HPDE6-E6E7 (cell line): Measurements from ENCODE around the gene SPATA4.
"Not testable (repeated sequence)": the region's sequence is repeated elsewhere in the genome, so short reads cannot be mapped to it uniquely, and the experiment has no call there.

Experiments used
- DNase-seq: peaks from one replicate; pipeline ENCODE4 v3.0.0; 2011; ENCODE audit warnings: missing footprints; ENCODE audit errors: extremely low spot score

The SPATA4 gene

DNA sequence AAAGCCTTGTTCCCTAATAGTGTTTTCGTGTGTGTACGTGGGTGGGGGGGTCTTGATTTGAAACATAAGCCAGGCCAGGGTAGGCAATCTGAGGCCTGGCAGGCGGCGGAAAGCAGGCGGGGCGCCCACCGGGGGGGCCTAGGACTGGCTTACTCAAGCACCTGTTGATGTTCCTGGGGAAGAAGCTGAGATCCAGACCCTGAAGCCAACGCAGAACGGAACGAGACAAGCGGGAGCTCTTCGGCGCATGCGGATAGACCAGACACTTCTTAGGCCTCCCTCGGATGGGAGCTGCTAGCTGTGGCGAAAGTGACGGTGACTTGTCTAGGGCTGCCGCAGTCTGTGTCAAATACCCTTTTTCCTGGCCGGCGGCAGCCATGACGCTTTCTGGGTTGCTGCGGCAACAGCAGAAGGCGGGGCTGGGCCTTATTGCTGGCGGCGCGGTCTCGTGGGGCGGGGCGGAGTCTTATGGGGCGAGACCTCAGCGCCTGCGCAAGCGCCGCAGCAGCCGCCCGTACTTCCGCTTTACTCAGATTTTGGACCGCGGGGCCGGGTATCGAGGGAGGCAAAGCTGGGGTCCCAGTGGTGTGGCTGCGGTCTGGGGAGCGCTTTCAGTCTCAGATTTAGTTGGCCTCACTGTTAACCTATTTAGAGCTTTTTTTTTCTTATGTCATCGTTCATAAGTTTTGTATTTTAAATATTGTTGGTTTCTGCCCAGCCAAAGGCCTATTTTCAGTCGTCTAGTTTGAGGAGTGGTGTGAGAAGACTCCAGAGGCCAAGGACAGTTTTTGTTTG, at the start of gene SPATA4:
TSS of gene SPATA4 (minus strand) at position 402 of the 795 bp plus-strand sequence. CDS start at position 379, 23 bp downstream.
- peak; percentile 87 for DNase-seq

DNA sequence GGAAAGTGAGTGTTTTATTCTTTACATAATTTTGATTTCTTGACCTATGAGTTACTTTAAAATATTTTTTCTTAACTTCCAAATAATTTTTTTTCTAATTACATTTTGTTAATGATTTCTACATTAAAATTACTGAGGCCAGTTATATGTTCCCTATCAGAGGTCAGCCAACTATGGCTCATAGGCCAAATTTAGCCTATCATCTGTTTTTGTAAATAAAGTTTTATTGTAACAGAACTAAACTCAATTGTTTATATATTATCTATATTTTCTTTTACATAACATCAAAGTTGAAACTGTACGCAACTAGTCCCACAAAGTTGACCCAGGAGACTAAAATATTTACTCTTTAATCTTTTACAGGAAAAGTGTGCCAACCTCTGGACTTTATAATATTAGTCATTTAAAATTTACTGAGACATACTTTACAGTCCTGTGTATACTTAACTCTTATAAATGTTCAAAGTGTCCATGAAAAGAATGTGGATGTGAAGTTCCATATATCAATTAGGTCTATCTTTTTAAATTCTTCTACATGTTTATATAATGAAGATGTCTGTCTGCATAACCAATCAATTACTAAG, 47.5 kb upstream of the SPATA4 start:
- DNase-seq, result no peak

DNA sequence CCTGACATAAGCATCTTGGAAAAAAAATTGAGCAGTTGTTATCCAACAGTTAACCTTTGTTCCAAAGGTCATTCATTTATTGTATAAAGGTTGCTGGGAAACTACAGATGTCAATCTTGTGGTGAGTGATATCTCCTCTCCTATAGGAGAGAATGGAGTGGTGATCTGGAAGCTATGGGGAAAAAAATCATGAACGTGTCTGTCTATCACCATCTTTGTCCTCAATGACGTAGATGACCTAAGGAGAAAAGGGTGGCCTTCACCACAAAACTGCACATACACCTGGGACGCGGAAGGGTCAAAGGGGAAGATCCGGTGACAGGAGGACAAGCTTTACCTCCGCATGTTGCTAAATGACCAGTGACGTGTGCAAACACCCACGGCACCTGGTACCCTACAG, 46.3 kb upstream of the SPATA4 start:
- DNase-seq, result no peak

DNA sequence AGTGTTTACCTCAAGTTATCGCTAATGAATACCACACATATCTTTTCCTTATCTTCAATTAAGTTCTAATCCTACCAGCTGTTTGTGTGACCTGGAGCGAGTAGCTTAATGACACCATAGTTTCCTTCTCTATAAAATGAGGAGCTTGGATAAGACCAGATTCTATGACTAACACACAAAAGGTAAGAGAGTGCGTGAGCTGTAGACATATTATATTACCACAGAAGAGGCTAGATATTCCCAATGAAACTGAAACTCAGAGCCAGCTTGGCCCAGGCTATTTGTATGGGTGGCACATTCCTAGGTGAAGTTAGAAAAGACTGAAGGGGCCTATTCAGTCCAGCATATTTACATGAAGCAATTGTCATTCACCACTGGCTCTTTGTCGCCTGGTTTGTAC, 43.4 kb upstream of the SPATA4 start:
- no peak for DNase-seq

DNA sequence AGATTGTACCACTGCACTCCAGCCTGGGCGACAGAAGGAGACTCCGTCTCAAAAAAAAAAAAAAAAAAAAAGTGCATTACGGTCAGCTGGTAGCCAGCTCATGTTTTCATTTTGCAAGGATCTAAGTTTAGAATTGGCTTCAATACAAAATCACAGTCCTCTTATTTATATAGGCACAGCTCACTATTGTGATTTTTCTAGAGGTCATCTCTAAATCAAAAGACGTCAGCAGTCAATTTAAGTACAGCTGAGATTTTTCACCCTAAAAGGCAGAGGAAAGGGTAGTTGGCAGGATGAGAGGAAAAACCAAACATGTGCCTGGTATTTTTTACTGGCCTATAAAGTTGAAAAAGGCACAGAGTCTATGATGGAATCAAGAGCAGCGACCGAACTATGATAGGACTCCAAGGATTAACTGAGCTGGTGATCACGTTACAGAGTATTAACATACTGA, 42.8 kb upstream of the SPATA4 start:
- DNase-seq, result no peak

DNA sequence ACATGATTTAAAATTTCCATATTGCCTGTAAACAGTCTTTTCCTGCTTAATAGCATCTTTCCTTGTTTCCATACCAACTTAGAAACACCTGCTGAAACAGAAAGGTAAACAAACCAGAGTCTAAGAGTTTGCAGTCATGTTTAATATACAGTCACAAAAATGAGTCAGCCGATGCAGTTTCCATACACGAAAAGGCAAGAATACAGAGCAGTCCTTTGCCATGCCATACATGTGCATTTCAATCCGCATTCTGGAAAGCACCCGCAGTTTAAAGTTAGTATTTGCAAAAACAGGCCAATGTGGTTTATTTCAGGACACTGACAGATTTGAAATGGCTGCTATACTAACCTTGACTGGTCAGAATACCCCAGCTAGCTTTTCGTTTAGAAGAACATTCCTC, 41.6 kb upstream of the SPATA4 start:
- no peak for DNase-seq

DNA sequence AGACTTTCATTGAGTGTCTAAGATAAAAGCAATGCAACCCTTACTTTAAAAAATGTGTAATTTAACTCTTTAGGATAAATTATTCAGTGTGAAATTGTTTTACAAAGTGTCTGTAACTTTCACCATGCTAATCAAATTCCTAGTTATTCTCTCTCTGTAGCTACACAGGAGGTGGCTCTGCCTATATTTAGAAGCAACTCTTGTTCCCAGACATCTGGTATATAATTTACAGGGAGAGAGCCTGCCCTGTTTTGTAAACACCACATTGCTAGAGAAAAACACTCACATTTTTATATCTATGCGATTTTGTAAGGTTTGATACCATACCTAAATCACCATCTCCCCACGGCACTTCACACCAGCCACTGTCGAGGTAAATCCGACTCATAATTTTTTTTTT, 35.5 kb upstream of the SPATA4 start:
- DNase-seq, result no peak

DNA sequence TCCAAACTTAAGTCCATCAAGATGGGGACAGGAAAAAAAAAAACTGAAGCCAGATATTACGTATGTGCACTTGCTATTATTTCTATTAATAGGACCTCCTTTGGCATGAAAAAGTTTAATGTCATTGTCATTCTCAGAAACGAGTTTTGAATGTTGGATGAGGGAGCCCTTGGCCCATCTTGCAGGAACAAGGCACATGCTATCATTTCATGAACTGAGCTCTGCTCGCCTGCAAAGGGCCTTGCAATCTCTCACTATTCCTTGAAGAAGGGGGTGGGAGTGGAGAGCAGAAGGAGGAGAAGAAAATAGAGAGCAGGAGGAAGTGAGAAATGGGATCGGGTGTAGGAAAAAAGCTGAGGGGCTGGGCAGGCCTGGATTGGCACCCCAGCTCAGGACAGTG, 34.3 kb upstream of the SPATA4 start:
- no peak for DNase-seq

DNA sequence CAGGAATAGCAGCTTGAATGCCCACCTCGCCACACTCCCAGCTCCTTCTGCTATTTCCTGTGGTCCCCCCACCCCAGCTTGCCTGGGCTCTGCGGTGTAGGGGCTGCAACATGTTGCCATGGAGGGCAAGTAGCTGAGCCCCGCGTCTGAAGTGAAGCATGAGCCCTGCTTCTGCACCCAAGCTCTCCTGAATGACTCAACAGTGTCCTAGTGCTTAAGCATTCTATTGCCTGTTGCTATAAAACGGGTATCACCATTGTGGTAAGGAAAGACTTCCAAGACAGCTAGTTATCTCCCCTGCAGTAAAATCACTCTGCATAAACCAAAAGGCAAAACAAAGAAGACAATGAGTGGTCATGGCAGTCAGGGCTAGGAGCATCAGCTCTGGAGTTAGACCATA, 31.4 kb upstream of the SPATA4 start:
- DNase-seq, result no peak

DNA sequence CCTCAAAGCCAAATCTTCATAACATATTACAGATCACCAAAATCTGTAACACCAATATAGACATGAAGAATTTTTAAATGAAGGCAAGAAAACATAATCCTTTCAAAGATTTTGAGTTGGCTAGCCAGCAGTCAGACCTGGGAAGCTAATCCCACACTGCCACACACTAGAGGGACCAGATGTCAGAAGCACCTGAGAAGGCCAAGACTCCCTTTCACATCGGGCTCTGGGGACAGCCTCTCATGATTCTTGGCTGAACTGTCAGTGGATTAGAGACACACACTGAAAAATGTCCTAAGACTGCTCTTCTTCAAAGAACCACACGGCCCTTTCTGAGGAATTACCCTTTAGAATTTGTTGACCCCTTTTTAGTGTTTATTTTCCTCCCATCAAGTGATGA, 28.2 kb upstream of the SPATA4 start:
- DNase-seq, result no peak

DNA sequence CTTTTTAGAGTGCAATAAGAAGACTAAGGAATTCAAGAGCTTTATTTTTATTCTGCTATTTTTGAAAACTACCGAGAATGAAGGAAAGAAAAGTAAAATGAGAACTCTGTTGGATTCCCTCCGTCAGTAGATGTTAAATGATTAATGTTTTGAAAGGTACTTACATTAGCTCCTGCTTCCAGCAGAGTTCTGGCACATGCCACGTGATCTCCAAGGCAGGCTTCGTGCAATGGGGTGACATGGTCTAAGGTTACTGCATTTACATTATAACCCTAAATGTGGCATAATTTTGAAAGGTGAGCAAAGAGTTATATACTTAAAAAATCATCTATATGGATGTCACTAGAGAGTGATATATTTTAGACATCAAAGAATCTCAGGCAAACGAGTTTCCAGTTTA, 26.8 kb upstream of the SPATA4 start:
- no peak for DNase-seq

DNA sequence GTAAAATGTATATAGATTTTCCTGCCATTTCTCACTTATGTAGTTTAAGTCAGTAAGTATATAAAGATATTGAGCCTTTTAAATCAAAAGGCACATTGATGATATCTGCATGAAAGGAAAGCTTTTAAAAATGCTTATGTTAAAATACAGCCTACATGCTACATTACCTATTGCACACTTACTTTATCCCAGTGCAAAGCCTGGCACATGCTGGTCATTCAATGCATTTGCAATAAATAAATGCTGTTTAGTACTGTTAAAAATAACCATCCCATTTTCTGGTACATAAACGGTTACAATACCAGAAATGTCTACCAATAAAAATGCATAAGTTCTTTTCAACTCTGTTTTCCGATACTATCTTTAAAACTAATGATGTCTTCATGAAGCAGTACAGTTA, 22.1 kb upstream of the SPATA4 start:
- no peak for DNase-seq

DNA sequence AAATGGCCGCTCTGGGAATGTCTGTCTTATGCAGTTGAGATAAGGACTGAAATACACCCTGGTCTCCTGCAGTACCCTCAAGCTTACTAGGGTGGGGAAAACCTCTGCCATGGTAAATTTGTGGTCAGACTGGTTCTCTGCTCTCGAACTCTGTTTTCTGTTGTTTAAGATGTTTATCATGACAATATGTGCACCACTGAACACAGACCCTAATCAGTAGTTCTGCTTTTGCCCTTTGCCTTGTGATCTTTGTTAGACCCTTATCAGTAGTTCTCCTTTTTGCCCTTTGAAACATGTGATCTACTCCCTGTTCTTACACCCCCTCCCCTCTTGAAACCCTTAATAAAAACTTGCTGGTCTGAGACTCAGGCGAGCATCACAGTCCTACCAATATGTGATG, 17.0 kb upstream of the SPATA4 start:
- not testable (repeated sequence) for DNase-seq

DNA sequence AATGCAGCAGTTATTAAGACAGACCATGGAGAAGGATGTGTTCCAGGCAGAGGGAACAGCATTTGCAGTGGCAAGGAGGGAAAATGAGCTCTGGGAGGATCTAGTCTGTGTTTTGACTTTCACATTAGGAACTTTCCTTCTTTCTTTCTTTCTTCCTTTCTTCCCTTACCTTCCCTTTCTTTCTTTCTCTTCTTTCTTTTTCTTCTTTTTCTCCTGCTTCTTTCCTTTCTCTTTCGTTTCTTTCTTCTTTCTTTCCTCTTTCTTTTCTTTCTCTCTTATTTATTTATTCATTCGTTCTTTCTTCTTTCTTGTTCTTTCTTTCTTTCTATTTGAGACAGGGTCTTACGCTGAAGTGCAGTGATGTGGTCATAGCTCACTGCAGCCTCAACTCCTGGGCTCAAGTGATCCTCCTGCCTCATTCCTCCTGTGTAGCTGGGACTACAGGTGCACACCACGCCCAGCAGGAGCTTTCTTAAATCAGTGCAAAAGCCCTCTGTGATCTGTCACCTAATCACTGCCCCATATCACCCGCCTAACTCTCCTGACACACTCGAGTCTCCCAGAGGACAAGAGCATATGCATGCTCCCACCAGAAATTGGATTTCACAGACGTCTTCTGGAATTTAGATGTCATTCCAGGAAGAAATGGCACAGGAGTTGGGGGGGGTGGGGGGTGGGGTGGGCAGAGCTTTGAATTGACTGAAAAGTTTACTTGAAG, 15.4 kb upstream of the SPATA4 start:
- no peak for DNase-seq

DNA sequence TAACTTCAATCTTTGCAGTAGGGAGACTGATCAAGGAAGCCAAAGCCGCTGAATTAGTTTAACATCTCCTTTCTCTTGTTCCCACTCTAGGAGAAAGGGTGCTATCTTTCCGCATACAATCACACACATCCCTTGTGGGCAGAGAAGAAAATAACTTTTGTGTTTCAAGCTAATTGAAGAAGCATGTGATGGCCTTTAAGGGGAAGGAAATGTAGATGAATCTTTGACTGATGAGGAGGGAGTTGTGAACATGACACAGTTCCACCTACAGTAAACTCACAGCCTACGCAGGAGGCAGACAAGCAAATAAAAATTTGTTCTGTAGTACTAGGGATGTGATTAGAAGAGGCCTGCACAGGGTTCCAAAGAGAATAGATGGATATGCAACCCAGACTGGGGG, 14.7 kb upstream of the SPATA4 start:
- DNase-seq, result no peak

DNA sequence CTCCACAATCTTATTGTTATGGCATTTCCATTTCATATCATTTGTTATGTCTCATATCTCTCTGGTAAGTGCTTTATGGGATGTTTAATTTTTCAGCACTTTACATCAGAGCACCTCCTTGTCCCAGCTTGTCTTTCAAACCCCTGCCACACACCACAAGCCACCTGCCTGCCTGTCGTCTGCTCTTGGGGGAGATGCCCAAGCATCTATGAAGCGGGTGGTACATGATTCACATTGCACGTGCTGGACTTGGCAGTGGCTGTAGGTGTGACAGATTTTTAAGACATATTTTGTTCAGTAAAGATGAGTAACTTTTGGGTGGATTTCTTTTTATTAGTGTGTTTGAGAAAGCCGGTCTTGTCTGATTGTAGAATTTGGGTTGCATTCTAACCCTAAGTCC, 14.2 kb upstream of the SPATA4 start:
- no peak for DNase-seq

DNA sequence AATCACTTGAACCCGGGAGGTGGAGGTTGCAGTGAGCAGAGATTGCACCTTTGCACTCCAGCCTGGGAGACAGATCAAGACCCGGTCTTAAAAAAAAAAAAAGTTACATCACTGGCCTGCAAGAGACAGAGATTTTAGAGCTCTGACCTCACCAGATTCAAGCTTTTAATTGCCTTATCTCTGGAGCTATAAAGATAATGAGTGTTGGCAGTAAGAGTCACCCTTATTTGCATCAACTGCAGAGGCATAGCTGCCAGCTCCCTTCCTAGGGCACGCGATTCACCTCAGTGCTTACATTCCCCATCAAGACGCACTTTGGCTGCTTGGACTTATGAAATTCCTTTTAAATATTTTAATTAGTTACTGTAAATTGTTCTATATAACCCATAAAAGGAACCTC, 12.5 kb upstream of the SPATA4 start:
- DNase-seq, result no peak

DNA sequence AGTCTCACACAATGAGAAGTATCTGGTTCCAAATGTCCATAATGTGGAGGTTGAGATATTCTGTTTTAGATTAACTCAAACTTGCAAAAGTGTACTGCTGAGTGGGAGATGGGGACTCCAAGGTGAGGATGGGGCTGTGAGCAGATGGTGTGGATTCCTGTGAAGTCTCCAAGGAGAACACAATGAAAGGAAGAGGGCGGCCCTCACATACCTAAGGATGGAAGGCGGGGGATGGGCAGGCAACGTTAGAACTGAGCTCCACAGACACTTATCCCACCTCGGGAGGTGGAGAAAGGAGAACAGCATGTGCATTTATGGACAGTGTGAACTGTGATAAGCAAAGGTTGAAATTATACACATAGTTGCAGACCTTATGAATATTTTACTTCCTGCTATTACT, 9.9 kb upstream of the SPATA4 start:
- DNase-seq, result no peak

DNA sequence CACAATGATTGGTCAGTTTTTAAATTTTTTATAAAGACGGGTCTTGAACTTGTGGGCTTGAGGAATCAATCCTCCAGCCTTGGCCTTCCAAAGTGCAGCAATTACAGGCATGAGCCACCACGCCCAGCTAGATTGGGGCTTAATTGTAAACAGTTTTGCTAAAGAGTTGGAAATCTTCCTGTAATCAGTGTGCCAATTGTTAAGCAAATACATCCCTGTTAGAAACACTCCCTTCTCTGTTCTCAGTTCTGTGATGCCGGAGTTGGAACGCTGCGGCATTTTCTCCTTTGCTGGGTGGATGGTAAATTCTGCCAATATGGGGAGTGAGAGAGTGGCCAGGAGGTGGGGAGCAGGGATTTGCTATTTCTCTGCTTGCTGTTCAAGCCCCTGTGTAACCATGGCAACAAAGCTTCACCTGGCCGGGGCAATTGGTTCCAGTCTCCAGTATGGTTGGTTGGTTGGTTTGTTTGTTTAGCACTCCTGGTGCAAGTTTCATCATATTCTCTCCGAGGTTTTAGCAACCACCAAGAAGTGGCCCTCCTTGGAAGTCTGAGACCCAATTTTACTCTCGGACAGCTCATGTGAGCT, 3.0 kb upstream of the SPATA4 start:
- no peak for DNase-seq

DNA sequence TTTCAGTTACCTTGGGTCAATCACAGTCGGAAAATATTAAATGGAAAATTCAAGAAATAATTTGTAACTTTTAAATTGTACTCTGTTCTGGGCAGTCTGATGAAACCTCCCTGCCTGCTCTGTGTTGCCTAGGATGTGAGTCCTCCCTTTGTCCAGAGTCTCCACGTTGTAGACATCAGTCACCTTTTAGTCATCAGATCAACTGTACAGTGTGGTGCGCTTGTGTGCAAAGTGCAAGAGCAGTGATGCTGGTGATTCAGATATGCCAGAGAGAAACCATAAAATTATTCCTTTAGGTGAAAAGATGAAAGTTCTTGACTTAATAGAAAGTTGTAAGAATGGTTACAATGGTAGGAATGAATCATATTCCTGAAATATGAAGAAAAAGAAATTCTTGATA, 1.4 kb downstream of the SPATA4 start:
- peak; percentile 63 for DNase-seq

DNA sequence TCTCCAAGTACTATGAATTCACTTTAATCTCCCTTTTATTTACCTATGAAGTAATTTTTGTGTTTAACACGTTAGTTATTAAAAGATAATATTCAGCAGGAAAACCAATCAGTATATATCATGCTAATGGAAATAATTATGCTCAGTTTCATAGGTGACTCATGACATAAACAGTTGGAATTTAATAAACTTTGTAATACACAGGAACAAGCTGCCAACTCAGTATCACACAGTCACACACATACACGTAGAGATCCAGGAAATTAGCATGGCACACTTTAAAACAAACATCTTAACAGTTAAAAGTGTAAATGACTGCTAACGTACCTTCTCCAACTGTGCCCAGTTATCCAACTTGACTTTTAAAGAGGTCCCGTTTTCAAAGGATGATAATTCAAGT, 2.3 kb downstream of the SPATA4 start:
- DNase-seq, result no peak

DNA sequence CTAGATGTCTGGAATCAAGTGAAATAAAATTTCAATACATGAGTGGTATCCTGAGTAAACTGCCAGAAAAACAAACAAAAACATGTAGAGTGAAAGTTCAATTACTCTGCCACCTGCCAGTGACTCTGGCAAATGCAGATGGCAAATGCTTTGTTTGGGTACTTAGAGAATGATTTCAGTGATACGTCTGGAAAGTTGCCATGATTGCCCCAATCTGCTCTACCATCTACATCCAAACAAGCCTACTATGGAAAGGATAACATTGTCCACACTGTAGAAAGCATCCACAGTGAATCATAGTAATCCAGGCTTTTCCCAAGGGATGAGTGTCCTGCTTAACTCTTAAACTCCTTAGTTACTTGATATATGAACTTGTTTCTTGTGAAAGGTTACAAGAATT, 3.4 kb downstream of the SPATA4 start:
- no peak for DNase-seq
